Endodermal cell (in vitro differentiated cells): ENCODE measurements around the gene KIRREL3. TPM values are rescaled to one million over a fixed set of nuclear protein-coding genes. Genes with fewer than 3 reads are reported as not detected.

Experiments used
- DNase-seq: peaks from one replicate; pipeline ENCODE4 v3.0.0-alpha.2; 2017
- H3K27ac ChIP-seq: 2 replicates; pipeline ENCODE4 v1.5.1; 2013; ENCODE audit warnings: mild to moderate bottlenecking, low read depth, low read length, moderate library complexity
- H3K27me3 ChIP-seq: 2 replicates; pipeline ENCODE4 v1.6.1; 2013; ENCODE audit warnings: mild to moderate bottlenecking, low read length, moderate library complexity; ENCODE audit not compliant: insufficient read depth, control insufficient read depth, poor library complexity, severe bottlenecking
- H3K36me3 ChIP-seq: 2 replicates; pipeline ENCODE4 v1.7.0; 2013; ENCODE audit warnings: mild to moderate bottlenecking, low read length, moderate library complexity; ENCODE audit not compliant: control insufficient read depth, insufficient read depth
- H3K4me1 ChIP-seq: one replicate; pipeline ENCODE4 v1.7.0; 2013; ENCODE audit warnings: low read length; ENCODE audit not compliant: control insufficient read depth, insufficient read depth
- H3K4me3 ChIP-seq: 2 replicates; pipeline ENCODE4 v1.5.1; 2013; ENCODE audit warnings: mild to moderate bottlenecking, low read length, moderate library complexity
- H3K9ac ChIP-seq: 2 replicates; pipeline ENCODE4 v1.6.1; 2013; ENCODE audit warnings: mild to moderate bottlenecking, low read length, moderate library complexity; ENCODE audit not compliant: poor library complexity, severe bottlenecking; ENCODE audit errors: extremely low read depth
- H3K9me3 ChIP-seq: 2 replicates; pipeline ENCODE4 v1.6.1; 2013; ENCODE audit warnings: mild to moderate bottlenecking, low read length, moderate library complexity; ENCODE audit not compliant: control insufficient read depth
- H3K27ac Mint-ChIP-seq: 2 replicates; pipeline ENCODE4 v1.8.0; 2020; ENCODE audit warnings: mixed read lengths
- H3K27me3 Mint-ChIP-seq: 2 replicates; pipeline ENCODE4 v1.8.0; 2021; ENCODE audit warnings: mild to moderate bottlenecking, mixed read lengths; ENCODE audit not compliant: insufficient read depth
- H3K36me3 Mint-ChIP-seq: 2 replicates; pipeline ENCODE4 v1.8.0; 2020; ENCODE audit warnings: low read depth, mixed read lengths
- H3K4me1 Mint-ChIP-seq: 2 replicates; pipeline ENCODE4 v1.8.0; 2020; ENCODE audit warnings: mixed read lengths
- H3K4me3 Mint-ChIP-seq: 2 replicates; pipeline ENCODE4 v1.8.0; 2020; ENCODE audit warnings: mild to moderate bottlenecking, moderate library complexity, mixed read lengths
- H3K9me3 Mint-ChIP-seq: 2 replicates; pipeline ENCODE4 v1.8.0; 2020; ENCODE audit warnings: mild to moderate bottlenecking, mixed read lengths
- WGBS, 2 experiments: methylation state at CpG; one replicate each; pipeline versions ENCODE4 v1.1.5 to v1.1.7; 2013; ENCODE audit warnings: missing lambda C conversion rate in 2 of 2, mixed read lengths in 1 of 2; ENCODE audit not compliant: insufficient coverage in 1 of 2, insufficient read length in 1 of 2; 5-methylcytosine and 5-hydroxymethylcytosine counted together
- total RNA-seq, 2 donors: library from RNA; stranded (reverse); fragmentation: NEBNext Ultra II Directional in 1 of 2; extraction: Animal tissue kit (Norgen Biotek cat#: 25700) in 1 of 2; gene quantifications; 2 replicates in 1 of 2; 3 replicates in 1 of 2; pipeline ENCODE4 v1.2.1, GENCODE V29; 2021
- TF ChIP-seq, protein P1 (sequence below): fragments of 200-600 bp; sonication (generic); conservative IDR thresholded peaks from 2 replicates; pipeline ENCODE4 v1.5.0; 2021; ENCODE audit warnings: antibody characterized with exemption, mild to moderate bottlenecking

Gene KIRREL3
- total RNA-seq, 2 donors from 2014 or later: 1.1 to 1.4 TPM

DNA sequence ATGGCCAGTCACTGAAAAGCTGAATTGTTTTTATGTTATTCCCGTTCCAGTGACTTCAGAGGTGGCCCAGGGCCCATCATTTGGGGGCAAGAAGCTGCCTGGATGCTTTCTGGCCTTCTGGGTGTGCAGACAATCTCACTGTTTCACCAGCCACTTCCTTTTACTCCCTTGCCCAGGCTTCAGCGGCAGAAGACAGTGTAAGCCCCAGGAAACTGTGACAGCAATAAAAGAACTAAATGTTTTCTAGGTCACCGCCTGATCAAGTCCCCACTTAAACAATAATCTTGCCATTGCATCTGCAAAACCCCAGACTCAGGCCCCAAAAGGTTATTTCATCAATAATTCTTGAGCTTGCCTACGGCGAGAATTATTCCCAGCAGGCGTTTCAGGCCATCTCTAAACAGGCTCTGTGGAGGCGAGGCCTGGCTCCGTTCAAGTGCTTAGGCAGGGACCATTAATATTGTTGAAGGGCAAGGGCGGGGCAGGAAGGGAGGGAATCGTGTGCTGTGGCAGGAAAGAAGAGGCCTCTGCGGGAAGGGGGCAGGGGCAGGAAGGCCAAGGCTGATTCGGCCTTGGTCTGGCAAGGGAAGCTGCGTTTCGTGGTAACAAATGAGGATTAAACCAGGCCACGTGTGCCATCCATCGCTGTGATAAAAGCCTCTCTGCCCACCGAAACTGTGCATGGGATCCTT, 252.3 kb downstream of the KIRREL3 start:
- H3K9ac ChIP-seq: no peak overlapping the region
- H3K27me3 Mint-ChIP-seq: peaks cover 84% of the 10 kb centered on the region

GRCh38 chr11:126747315-126747714, 253.3 kb downstream of the KIRREL3 start:
- peaks cover 75% of the 10 kb centered on the region for H3K27me3 Mint-ChIP-seq
- no peaks in the 10 kb centered on the region for H3K36me3 Mint-ChIP-seq
- TF ChIP-seq, protein P1, sequence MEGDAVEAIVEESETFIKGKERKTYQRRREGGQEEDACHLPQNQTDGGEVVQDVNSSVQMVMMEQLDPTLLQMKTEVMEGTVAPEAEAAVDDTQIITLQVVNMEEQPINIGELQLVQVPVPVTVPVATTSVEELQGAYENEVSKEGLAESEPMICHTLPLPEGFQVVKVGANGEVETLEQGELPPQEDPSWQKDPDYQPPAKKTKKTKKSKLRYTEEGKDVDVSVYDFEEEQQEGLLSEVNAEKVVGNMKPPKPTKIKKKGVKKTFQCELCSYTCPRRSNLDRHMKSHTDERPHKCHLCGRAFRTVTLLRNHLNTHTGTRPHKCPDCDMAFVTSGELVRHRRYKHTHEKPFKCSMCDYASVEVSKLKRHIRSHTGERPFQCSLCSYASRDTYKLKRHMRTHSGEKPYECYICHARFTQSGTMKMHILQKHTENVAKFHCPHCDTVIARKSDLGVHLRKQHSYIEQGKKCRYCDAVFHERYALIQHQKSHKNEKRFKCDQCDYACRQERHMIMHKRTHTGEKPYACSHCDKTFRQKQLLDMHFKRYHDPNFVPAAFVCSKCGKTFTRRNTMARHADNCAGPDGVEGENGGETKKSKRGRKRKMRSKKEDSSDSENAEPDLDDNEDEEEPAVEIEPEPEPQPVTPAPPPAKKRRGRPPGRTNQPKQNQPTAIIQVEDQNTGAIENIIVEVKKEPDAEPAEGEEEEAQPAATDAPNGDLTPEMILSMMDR: no peak
- no peak overlapping the region for H3K27ac Mint-ChIP-seq
- WGBS, 2 experiments: 94 to 97% methylated on average over 9 of the region's 9 CpGs
- peaks cover 14% of the 10 kb centered on the region for H3K4me1 Mint-ChIP-seq
- H3K9me3 ChIP-seq: peaks cover 5% of the 10 kb centered on the region
- H3K4me3 ChIP-seq: no peak overlapping the region
- H3K9me3 Mint-ChIP-seq: peaks cover 12% of the 10 kb centered on the region
- no peak overlapping the region for H3K27ac ChIP-seq
- no peak overlapping the region for H3K4me3 Mint-ChIP-seq
- DNase-seq: no peak
- no peak overlapping the region for H3K9ac ChIP-seq
- H3K27me3 ChIP-seq: peaks cover 73% of the 10 kb centered on the region
- H3K4me1 ChIP-seq: no peaks in the 10 kb centered on the region
- no peaks in the 10 kb centered on the region for H3K36me3 ChIP-seq

More for the DNA sequence above, 252.3 kb downstream of the KIRREL3 start:
- no peak overlapping the region for H3K4me3 Mint-ChIP-seq
- no peaks in the 10 kb centered on the region for H3K4me1 ChIP-seq
- TF ChIP-seq, protein P1: no peak
- H3K9me3 Mint-ChIP-seq: peaks cover 15% of the 10 kb centered on the region
- no peak overlapping the region for H3K27ac ChIP-seq
- peaks cover 9% of the 10 kb centered on the region for H3K9me3 ChIP-seq
- H3K4me3 ChIP-seq: no peak overlapping the region
- H3K4me1 Mint-ChIP-seq: peaks cover 14% of the 10 kb centered on the region
- no peak overlapping the region for H3K27ac Mint-ChIP-seq
- DNase-seq: no peak
- no peaks in the 10 kb centered on the region for H3K36me3 Mint-ChIP-seq
- no peaks in the 10 kb centered on the region for H3K36me3 ChIP-seq
- 87 to 89% methylated on average over 16 to 17 of the region's 17 CpGs for WGBS, 2 experiments
- peaks cover 83% of the 10 kb centered on the region for H3K27me3 ChIP-seq

DNA sequence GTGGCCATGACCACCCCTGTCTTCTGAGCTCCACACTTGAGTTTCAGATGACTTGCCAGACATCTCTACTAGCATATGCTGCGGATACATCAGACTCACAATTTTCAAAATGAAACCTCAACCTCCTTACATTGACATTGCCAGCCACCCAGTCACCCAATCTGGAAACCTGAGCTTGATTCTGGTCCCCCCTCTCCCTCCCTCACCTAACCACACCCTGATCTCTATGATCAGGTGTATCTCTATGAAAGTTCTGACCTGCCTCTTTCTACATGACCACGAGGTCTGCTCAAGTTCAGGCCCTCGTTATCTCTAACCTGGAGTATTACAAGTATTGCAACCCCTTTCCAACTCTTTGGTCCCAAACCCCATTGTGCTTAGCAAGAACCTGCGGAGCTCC, 254.1 kb downstream of the KIRREL3 start:
- H3K27ac Mint-ChIP-seq: no peak overlapping the region
- Histone ChIP-seq H3K27me3 (peaks cover 65% of the 10 kb centered on the region), H3K9me3 (no peaks in the 10 kb centered on the region), H3K4me3 (no peak overlapping the region), H3K36me3 (no peaks in the 10 kb centered on the region), H3K9ac (no peak overlapping the region), H3K4me1 (no peaks in the 10 kb centered on the region), H3K27ac (no peak overlapping the region)
- WGBS, 2 experiments: 96 to 100% methylated on average over 2 to 4 of the region's 4 CpGs
- no peak for DNase-seq
- H3K4me3 Mint-ChIP-seq: no peak overlapping the region
- H3K9me3 Mint-ChIP-seq: peaks cover 6% of the 10 kb centered on the region
- H3K4me1 Mint-ChIP-seq: peaks cover 18% of the 10 kb centered on the region
- no peaks in the 10 kb centered on the region for H3K36me3 Mint-ChIP-seq
- TF ChIP-seq, protein P1: no peak
- peaks cover 66% of the 10 kb centered on the region for H3K27me3 Mint-ChIP-seq
